Mesothelial cell of epicardium (in vitro differentiated cells): ENCODE data around the gene POLRMT. TPM values are rescaled to one million over a fixed set of nuclear protein-coding genes. Genes with fewer than 3 reads are reported as not detected.

Experiments used
- DNase-seq, 2 experiments: peaks; one replicate each; pipeline ENCODE4 v3.0.0; 2021; ENCODE audit warnings: low spot score in 2 of 2; ENCODE audit not compliant: unreplicated experiment in 2 of 2
- H3K27ac Mint-ChIP-seq: 2 replicates; pipeline ENCODE4 v1.8.0; 2021; ENCODE audit warnings: mixed read lengths
- H3K27me3 Mint-ChIP-seq: 2 replicates; pipeline ENCODE4 v1.8.0; 2021; ENCODE audit warnings: low read depth, mixed read lengths
- H3K36me3 Mint-ChIP-seq: 2 replicates; pipeline ENCODE4 v1.8.0; 2021; ENCODE audit warnings: mixed read lengths
- H3K4me1 Mint-ChIP-seq: 2 replicates; pipeline ENCODE4 v1.8.0; 2021; ENCODE audit warnings: mixed read lengths
- H3K4me3 Mint-ChIP-seq: 2 replicates; pipeline ENCODE4 v1.8.0; 2021; ENCODE audit warnings: mild to moderate bottlenecking, moderate library complexity, mixed read lengths
- H3K9me3 Mint-ChIP-seq: 2 replicates; pipeline ENCODE4 v1.8.0; 2021; ENCODE audit warnings: mixed read lengths
- total RNA-seq: library from RNA; stranded (reverse); gene quantifications from 3 replicates; pipeline ENCODE4 v1.2.1, GENCODE V29; 2021
- TF ChIP-seq, protein P1 (sequence below): fragments of 200-600 bp; sonication (generic); IDR thresholded peaks from one replicate; pipeline ENCODE4 v1.5.0; 2021; ENCODE audit warnings: antibody characterized with exemption; ENCODE audit not compliant: unreplicated experiment

Gene POLRMT
- total RNA-seq, 1 donor from 2014 or later = 56.4 TPM

GRCh38 chr19:574658-575526 lies 58.4 kb downstream of the POLRMT start:
- peak in 1 of 2 experiments; percentile 18 for DNase-seq
- Mint-ChIP-seq H3K27ac (peak overlapping the region; percentile 86), H3K4me3 (peak overlapping the region; percentile 85), H3K4me1 (peaks cover 34% of the 10 kb centered on the region), H3K9me3 (no peaks in the 10 kb centered on the region), H3K36me3 (peaks cover under 1% of the 10 kb centered on the region), H3K27me3 (no peaks in the 10 kb centered on the region)
- TF ChIP-seq, protein P1, sequence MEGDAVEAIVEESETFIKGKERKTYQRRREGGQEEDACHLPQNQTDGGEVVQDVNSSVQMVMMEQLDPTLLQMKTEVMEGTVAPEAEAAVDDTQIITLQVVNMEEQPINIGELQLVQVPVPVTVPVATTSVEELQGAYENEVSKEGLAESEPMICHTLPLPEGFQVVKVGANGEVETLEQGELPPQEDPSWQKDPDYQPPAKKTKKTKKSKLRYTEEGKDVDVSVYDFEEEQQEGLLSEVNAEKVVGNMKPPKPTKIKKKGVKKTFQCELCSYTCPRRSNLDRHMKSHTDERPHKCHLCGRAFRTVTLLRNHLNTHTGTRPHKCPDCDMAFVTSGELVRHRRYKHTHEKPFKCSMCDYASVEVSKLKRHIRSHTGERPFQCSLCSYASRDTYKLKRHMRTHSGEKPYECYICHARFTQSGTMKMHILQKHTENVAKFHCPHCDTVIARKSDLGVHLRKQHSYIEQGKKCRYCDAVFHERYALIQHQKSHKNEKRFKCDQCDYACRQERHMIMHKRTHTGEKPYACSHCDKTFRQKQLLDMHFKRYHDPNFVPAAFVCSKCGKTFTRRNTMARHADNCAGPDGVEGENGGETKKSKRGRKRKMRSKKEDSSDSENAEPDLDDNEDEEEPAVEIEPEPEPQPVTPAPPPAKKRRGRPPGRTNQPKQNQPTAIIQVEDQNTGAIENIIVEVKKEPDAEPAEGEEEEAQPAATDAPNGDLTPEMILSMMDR = no peak

DNA sequence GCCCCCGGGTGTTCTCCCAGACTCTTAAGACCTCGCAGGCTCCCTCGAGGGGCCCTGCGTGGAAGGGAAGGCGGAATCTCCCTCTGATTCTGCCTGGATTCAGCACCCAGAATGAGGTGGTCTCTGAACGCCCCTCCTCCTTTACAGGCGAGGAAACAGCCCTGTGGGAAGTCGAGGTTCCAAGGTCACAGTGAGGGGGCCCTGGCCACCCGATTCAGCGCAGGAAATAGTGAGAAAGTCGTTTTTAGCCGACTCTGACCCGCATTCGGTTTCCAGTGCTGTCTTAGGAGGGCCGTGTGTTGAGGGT lies 59.9 kb downstream of the POLRMT start:
- Mint-ChIP-seq H3K4me1 (peaks cover 36% of the 10 kb centered on the region), H3K27me3 (no peaks in the 10 kb centered on the region), H3K36me3 (peaks cover 5% of the 10 kb centered on the region), H3K9me3 (peaks cover 3% of the 10 kb centered on the region), H3K27ac (peak overlapping the region; percentile 90), H3K4me3 (peak overlapping the region; percentile 85)
- TF ChIP-seq, protein P1 = no peak
- DNase-seq = peak in 1 of 2 experiments; percentile 16

DNA sequence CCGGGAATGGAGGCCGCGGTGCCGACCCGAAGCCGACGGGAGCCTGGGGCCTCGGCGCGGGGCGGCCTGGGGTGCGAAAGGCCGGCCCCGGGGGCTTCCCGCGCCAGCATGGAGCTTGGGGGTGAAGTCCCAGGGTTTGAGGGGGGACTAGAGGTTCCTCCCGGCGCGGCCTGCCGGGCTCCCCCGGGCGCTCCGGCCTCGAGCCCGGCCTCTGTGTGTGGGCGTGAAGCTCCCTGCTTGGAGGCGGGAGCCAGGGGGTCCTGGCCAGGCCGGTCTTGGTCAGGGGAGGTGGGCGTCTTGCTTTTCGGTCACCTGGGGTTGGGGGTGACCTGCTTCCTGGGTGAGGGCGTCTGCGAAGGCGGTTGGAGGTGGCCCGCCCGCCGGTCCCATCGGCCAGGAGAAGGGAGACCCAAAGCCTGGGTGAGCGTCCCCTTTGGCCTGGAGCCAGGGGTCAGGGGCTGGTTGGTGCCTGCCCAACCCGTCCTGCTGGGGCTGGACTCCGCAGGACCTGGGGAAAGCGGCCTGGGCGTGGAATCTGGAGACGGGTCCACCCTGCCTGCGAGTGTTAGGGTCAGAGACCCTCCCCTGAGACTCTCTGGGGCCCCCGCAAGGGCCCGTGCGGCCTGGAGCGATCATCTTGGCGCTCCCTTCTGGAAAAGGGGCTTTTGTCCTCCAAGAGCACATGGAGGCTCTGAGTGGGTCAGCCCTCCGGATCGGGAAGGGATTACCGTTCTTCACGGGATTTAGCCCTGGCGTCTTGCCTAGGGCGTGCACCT lies 60.4 kb downstream of the POLRMT start:
- peak overlapping the region; percentile 85 for H3K4me3 Mint-ChIP-seq
- DNase-seq = peak in 1 of 2 experiments; percentile 23
- peaks cover 3% of the 10 kb centered on the region for H3K9me3 Mint-ChIP-seq
- H3K4me1 Mint-ChIP-seq = peaks cover 36% of the 10 kb centered on the region
- TF ChIP-seq, protein P1 = no peak
- peak overlapping the region; percentile 90 for H3K27ac Mint-ChIP-seq
- H3K36me3 Mint-ChIP-seq = peaks cover 5% of the 10 kb centered on the region
- H3K27me3 Mint-ChIP-seq = no peaks in the 10 kb centered on the region

DNA sequence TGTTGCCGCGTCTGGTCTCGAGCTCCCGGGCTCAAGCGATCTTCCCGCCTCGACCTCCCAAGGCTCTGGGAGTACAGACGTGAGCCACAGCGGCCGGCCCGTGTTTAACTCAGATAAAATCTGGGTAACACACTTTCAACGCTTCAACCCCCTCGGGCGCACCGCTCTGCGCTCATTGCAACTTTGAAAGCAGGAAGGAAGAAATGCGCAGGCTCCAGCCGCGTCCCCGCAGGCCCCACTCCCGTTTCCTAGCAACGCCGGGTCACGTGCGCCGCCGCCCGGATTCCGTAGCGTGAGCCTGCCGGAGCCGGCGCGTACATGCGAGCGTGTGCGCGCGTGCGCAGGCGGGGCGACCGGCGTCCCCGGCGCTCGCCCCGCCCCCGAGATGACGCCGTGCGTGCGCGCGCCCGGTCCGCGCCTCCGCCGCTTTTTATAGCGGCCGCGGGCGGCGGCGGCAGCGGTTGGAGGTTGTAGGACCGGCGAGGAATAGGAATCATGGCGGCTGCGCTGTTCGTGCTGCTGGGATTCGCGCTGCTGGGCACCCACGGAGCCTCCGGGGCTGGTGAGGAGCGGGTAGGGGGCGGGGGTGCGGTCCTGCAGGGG lies 61.1 kb downstream of the POLRMT start, which contains the start of gene BSG:
Gene BSG (plus strand): TSS at position 457 of the 603 bp plus-strand sequence. CDS start 39 bp downstream, at position 496.
- TF ChIP-seq, protein P1 = no peak
- peaks cover 3% of the 10 kb centered on the region for H3K9me3 Mint-ChIP-seq
- DNase-seq = peak; percentile 99
- H3K27ac Mint-ChIP-seq = peak within 1 kb of the TSS; percentile 98
- peaks cover 38% of the 10 kb centered on the region for H3K4me1 Mint-ChIP-seq
- H3K36me3 Mint-ChIP-seq = peaks cover 5% of the 10 kb centered on the region
- no peaks in the 10 kb centered on the region for H3K27me3 Mint-ChIP-seq
- peak within 1 kb of the TSS; percentile 85 for H3K4me3 Mint-ChIP-seq

DNA sequence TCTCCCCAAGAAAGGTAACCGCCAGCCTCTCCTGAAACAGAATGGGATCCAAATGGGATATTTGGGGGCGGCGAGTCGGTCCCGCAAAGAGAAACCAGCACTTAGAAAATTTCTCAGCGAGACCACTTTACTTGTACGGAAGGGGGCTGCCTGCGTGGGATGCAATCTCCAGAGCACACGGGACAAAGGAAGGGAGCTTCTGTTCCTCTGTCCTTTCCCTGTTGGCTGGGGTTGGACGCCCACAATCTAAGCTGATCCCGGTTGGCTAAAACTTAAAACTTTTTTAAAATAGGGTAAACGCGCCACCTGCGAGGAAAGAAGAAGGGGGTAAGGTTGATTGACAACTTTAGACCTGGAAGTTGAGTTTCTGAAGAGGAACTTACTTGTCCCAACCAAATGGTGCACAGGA lies 61.8 kb downstream of the POLRMT start:
- H3K27me3 Mint-ChIP-seq = no peaks in the 10 kb centered on the region
- H3K9me3 Mint-ChIP-seq = peaks cover 3% of the 10 kb centered on the region
- H3K4me3 Mint-ChIP-seq = peak overlapping the region; percentile 78
- peaks cover 42% of the 10 kb centered on the region for H3K4me1 Mint-ChIP-seq
- no peak for DNase-seq
- peaks cover 5% of the 10 kb centered on the region for H3K36me3 Mint-ChIP-seq
- peak overlapping the region; percentile 98 for H3K27ac Mint-ChIP-seq
- TF ChIP-seq, protein P1 = no peak
